ENCODE results near the gene SYT5. TPM values are rescaled to one million over a fixed set of nuclear protein-coding genes. Genes with fewer than 3 reads are reported as not detected.

SYT5 gene
- total and polyA plus RNA-seq, 9 of the 15 experiments (the other 6 are each of a cell fraction or from before 2014, with no cell fraction given): 1.3 to 20.9 (median 8.8) TPM

GRCh38 chr19:55175117-55175867, 4.8 kb downstream of the SYT5 start (continued):
- TF ChIP-seq ATF6 (CRISPR knock-in tag; IDR thresholded peaks at IDR 0.05) (0 out of 2 replicates have a peak, but pooled peaks have one; percentile 39), ZNF347 (CRISPR knock-in tag; IDR thresholded peaks at IDR 0.05; ENCODE audit: low read depth) (no peak), ZNF121 (CRISPR knock-in tag; conservative IDR thresholded peaks at IDR 0.05) (no peak), TAF1 (IDR thresholded peaks at IDR 0.05; ENCODE audit: control insufficient read depth, extremely low read depth, insufficient read depth, low read length, severe bottlenecking) (peak; percentile 57), IRF9 (tag; IDR thresholded peaks at IDR 0.05) (no peak), CREB3 (tag; conservative IDR thresholded peaks at IDR 0.05; ENCODE audit: low read depth) (0 out of 2 replicates have a peak, but pooled peaks have one; percentile 26), NRF1 (conservative IDR thresholded peaks at IDR 0.05 in 1 of 2, IDR thresholded peaks at IDR 0.05 in 1 of 2) (peak; percentile 95 to 96), NONO (IDR thresholded peaks at IDR 0.05; ENCODE audit: low read depth in 2 of 2, low read length in 1 of 2) (no peak), ZNF644 (tag; IDR thresholded peaks at IDR 0.05; ENCODE audit: low read depth) (no peak), EP400 (IDR thresholded peaks at IDR 0.05) (peak; percentile 56; the same call in 1 of the 2 replicates), MYNN (IDR thresholded peaks at IDR 0.05) (no peak), MYNN (CRISPR knock-in tag; IDR thresholded peaks at IDR 0.05) (no peak), ZNF175 (CRISPR knock-in tag; IDR thresholded peaks at IDR 0.05; ENCODE audit: low read depth) (peak; percentile 38; the same call in 1 of the 2 replicates), ZBTB7A (IDR thresholded peaks at IDR 0.05; ENCODE audit: borderline replicate concordance, control insufficient read depth, low read depth, low read length) (peak; percentile 18; the same call in 1 of the 2 replicates), ZNF511 (CRISPR knock-in tag; IDR thresholded peaks at IDR 0.05) (peak; percentile 95), NKRF (IDR thresholded peaks at IDR 0.05; ENCODE audit: borderline replicate concordance) (peak; percentile 42; the same call in 1 of the 2 replicates)
